RWPE1 (cell line): ENCODE measurements around the gene AUTS2.
"Not testable (repeated sequence)": the region's sequence is repeated elsewhere in the genome, so short reads cannot be mapped to it uniquely, and the experiment has no call there.

Experiments
- CTCF ChIA-PET: fragments of 350-600 bp; sonication (Branson Sonifier 250); formaldehyde crosslinking; extraction: SDS; loops from one replicate; lab custom pipeline; 2021; lab: Yijun Ruan, JAX
- POLR2A ChIA-PET: fragments of 400-600 bp; formaldehyde crosslinking; extraction: SDS; loops from one replicate; lab custom pipeline; 2020; ENCODE audit warnings: antibody characterized with exemption; ENCODE audit not compliant: low non-redundant PET; lab: Yijun Ruan, JAX
- DNase-seq: peaks from one replicate; pipeline ENCODE4 v3.0.0; 2012; ENCODE audit warnings: low spot score
- H3K27ac ChIP-seq: fragments of 450-650 bp; 2 replicates; pipeline ENCODE4 v1.5.1; 2017
- TF ChIP-seq, protein P1 (sequence below): fragments of 450-650 bp; conservative IDR thresholded peaks from 2 replicates; pipeline ENCODE4 v1.5.1; 2017; ENCODE audit warnings: low read depth, mild to moderate bottlenecking

Gene AUTS2

GRCh38 chr7:70360557-70360956, 762.3 kb downstream of the AUTS2 start:
- ChIA-PET POLR2A (interaction anchor here (0.6 kb wide), 1 partner anchor 261 kb away, joined by 5 read pairs; no protein-coding TSS in a partner anchor), CTCF (no interaction called here)
- TF ChIP-seq, protein P1, sequence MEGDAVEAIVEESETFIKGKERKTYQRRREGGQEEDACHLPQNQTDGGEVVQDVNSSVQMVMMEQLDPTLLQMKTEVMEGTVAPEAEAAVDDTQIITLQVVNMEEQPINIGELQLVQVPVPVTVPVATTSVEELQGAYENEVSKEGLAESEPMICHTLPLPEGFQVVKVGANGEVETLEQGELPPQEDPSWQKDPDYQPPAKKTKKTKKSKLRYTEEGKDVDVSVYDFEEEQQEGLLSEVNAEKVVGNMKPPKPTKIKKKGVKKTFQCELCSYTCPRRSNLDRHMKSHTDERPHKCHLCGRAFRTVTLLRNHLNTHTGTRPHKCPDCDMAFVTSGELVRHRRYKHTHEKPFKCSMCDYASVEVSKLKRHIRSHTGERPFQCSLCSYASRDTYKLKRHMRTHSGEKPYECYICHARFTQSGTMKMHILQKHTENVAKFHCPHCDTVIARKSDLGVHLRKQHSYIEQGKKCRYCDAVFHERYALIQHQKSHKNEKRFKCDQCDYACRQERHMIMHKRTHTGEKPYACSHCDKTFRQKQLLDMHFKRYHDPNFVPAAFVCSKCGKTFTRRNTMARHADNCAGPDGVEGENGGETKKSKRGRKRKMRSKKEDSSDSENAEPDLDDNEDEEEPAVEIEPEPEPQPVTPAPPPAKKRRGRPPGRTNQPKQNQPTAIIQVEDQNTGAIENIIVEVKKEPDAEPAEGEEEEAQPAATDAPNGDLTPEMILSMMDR: no peak
- H3K27ac ChIP-seq: no peak overlapping the region
- DNase-seq: no peak

- no peak for DNase-seq
- TF ChIP-seq, protein P1: no peak
- POLR2A ChIA-PET: no interaction called here
- CTCF ChIA-PET: no interaction called here
- H3K27ac ChIP-seq: no peak overlapping the region
Measured at GRCh38 chr7:70361821-70362220, 763.5 kb downstream of the AUTS2 start.

DNA sequence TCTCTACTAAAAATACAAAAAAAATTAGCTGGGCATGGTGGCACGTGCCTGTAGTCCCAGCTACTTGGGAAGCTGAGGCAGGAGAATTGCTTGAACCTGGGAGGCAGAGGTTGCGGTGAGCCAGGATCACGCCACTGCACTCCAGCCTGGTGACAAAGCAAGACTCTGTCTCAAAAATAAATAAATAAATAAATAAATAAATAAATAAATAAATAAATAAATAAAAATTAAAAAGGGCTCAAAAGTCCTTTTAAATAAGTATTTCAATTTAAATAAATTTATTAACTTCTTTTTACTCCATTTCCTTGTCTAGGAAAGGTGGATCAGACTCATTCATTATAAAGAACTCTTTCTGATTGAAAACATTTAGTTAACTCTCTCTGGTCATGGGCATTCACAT, 766.1 kb downstream of the AUTS2 start:
- POLR2A ChIA-PET, CTCF ChIA-PET: not testable (repeated sequence)

GRCh38 chr7:70371652-70372051, 773.4 kb downstream of the AUTS2 start:
- TF ChIP-seq, protein P1: no peak
- H3K27ac ChIP-seq: no peak overlapping the region
- CTCF ChIA-PET: no interaction called here
- POLR2A ChIA-PET: no interaction called here
- no peak for DNase-seq

More for the DNA sequence above, 766.1 kb downstream of the AUTS2 start:
- not testable (repeated sequence) for H3K27ac ChIP-seq, DNase-seq

GRCh38 chr7:70372768-70373515, 774.7 kb downstream of the AUTS2 start:
- POLR2A ChIA-PET: no interaction called here
- TF ChIP-seq, protein P1: no peak
- DNase-seq: no peak
- CTCF ChIA-PET: no interaction called here
- no peak overlapping the region for H3K27ac ChIP-seq

DNA sequence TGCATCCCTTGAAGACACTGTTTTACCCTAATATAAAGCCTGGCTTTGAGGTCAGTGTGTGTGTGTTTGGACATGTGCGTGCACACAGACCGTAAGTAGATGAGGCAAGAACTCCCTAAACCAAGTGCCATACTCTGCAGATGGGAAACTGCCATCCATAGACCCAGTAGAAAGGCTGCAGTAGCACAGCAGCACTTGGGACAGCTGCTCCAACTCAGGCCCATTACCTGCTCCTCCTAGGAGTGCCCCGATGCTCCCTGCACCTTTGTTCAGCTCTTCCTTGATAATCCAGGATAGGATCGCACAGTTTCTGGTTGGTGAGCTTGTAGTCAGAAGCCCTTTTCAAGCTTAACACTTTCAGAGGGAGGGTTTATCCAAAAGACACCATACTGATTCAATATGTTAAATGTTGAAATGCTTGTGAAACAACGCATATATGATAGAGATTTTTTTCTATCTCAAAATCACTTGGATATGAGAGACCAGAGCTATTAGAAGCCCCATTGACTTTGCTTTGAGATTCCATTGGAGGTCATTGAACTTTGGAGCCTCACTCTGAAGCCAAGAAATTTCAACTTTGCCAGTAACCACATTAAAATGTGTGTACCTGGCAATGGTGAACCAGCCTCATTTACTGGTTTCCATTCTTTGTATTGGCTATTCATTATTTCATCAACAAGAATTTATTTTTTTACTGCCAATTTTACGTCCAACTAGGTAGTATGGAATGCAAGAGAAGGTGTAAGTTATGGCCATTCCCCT, 776.7 kb downstream of the AUTS2 start:
- H3K27ac ChIP-seq: no peak overlapping the region
- TF ChIP-seq, protein P1: no peak
- POLR2A ChIA-PET: no interaction called here
- DNase-seq: no peak
- CTCF ChIA-PET: no interaction called here

DNA sequence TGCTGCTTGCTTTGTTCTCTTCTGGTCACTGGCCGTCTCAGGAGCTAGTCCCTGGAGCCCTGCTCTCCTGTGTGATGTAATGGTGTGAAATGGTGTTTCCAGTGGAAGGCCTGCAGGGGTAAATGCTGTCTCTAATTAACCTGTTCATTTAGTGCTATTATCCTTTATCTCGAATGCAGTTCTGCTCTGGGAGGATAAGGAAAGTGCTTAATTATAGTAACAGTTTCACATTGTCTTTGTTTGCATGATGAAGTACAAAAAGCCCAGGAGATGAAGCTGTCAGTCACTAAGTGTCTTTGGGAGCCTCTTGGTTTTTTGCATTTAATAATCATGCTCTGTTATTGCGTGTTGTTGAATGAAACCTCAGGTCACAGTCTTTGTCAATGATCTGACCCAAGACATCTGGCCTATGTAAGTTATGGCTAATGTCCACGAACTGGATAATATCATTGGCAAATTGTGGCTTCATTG, 778.3 kb downstream of the AUTS2 start:
- H3K27ac ChIP-seq: no peak overlapping the region
- DNase-seq: no peak
- TF ChIP-seq, protein P1: no peak
- POLR2A ChIA-PET: no interaction called here
- CTCF ChIA-PET: no interaction called here
